ENCODE measurements around the gene EML1.

GRCh38 chr14:99939421-99939820, 146.2 kb downstream of the EML1 start:
- no peak for TF ChIP-seq CTCF (conservative IDR thresholded peaks at IDR 0.05)
- no peak for TF ChIP-seq ZFX (IDR thresholded peaks at IDR 0.05)

Data from C4-2B (cell line).